Measurements from ENCODE around the gene TCF23.

The TCF23 gene

GRCh38 chr2:27149570-27150405 lies 984 bp downstream of the TCF23 start:
- Mint-ChIP-seq H3K27me3 (ENCODE audit: low read depth) (peaks cover 3% of the 10 kb centered on the region), H3K4me1 (peaks cover 49% of the 10 kb centered on the region), H3K36me3 (ENCODE audit: low read depth) (no peaks in the 10 kb centered on the region), H3K4me3 (no peak overlapping the region), H3K9me3 (no peaks in the 10 kb centered on the region), H3K27ac (peak overlapping the region in 1 of 3 experiments; percentile 97)
- TF ChIP-seq, protein P1, sequence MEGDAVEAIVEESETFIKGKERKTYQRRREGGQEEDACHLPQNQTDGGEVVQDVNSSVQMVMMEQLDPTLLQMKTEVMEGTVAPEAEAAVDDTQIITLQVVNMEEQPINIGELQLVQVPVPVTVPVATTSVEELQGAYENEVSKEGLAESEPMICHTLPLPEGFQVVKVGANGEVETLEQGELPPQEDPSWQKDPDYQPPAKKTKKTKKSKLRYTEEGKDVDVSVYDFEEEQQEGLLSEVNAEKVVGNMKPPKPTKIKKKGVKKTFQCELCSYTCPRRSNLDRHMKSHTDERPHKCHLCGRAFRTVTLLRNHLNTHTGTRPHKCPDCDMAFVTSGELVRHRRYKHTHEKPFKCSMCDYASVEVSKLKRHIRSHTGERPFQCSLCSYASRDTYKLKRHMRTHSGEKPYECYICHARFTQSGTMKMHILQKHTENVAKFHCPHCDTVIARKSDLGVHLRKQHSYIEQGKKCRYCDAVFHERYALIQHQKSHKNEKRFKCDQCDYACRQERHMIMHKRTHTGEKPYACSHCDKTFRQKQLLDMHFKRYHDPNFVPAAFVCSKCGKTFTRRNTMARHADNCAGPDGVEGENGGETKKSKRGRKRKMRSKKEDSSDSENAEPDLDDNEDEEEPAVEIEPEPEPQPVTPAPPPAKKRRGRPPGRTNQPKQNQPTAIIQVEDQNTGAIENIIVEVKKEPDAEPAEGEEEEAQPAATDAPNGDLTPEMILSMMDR (IDR thresholded peaks at IDR 0.05; ENCODE audit: unreplicated experiment in 3 of 3): no peak

GRCh38 chr2:27150639-27151230 lies 1.9 kb downstream of the TCF23 start:
- Mint-ChIP-seq H3K36me3 (ENCODE audit: low read depth) (no peaks in the 10 kb centered on the region), H3K9me3 (no peaks in the 10 kb centered on the region), H3K27me3 (ENCODE audit: low read depth) (peaks cover 4% of the 10 kb centered on the region), H3K4me1 (peaks cover 50% of the 10 kb centered on the region), H3K27ac (peak overlapping the region; percentile 16 to 97 (median 94)), H3K4me3 (peak overlapping the region in 2 of 3 experiments; percentile 28 to 78)
- TF ChIP-seq, protein P1 (IDR thresholded peaks at IDR 0.05; ENCODE audit: unreplicated experiment in 3 of 3): no peak

- H3K4me3 Mint-ChIP-seq: no peak overlapping the region
- no peaks in the 10 kb centered on the region for H3K36me3 Mint-ChIP-seq (ENCODE audit: low read depth)
- TF ChIP-seq, protein P1 (IDR thresholded peaks at IDR 0.05; ENCODE audit: unreplicated experiment in 3 of 3): no peak
- no peaks in the 10 kb centered on the region for H3K9me3 Mint-ChIP-seq
- H3K27ac Mint-ChIP-seq: peak overlapping the region in 2 of 3 experiments; percentile 66 to 99
- peaks cover 40% of the 10 kb centered on the region for H3K4me1 Mint-ChIP-seq
- H3K27me3 Mint-ChIP-seq (ENCODE audit: low read depth): peaks cover 4% of the 10 kb centered on the region
Observed at GRCh38 chr2:27152102-27152795, 3.4 kb downstream of the TCF23 start.

DNA sequence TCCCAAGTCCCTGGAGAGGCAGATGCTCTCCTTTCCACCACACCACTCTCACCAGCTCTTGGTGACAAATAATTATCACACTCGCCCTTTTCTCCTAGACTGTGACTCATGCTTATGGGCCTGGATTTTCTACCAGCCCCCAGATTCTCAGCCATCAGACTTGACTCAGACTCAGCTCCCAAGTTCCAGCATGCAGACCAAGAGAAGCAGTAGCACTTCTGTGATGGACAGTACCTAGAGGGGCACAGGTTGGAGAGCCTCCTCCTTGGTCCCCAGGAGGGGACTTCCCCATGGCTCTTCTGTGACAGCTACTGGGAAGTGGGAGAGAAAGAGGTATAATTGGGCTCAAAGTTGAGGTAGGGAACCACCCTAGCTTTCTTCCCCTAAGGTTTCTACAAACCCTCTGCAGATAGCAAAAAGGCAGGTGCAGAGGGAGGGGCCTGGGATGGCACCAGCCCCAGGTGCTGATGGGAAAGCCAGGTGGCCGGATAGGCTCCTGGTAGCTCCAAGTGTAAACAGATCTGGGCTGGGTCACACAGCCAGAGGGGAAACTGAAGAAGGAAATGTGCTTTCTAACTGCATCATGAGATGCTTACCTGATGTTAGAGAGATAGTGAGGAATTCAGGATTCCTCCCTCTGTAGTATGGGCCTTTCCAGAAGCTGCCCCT lies 4.1 kb downstream of the TCF23 start:
- H3K27ac Mint-ChIP-seq: peak overlapping the region in 2 of 3 experiments; percentile 95 to 99
- peaks cover 4% of the 10 kb centered on the region for H3K27me3 Mint-ChIP-seq (ENCODE audit: low read depth)
- no peaks in the 10 kb centered on the region for H3K9me3 Mint-ChIP-seq

DNA sequence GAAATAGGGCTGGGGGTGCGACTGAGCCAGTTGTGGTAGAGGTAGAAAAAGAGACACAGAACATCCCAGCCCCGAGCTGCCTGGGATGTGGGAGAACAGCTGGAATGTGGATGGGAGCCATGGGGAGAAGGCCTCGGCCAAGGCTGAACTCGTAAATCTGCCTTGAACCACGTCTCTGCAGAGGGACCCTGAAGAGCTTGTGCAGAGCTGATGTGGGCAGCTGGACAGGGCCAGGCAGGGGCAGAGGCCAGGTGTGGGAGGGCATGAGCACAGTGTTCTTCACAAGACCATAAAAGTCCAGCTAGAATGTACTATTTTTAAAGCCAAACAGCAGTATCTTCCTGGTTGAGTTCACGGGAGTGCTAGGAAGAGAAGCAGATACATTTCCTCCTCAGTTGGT lies 5.7 kb downstream of the TCF23 start:
- H3K4me1 Mint-ChIP-seq: peaks cover 24% of the 10 kb centered on the region
- TF ChIP-seq, protein P1 (IDR thresholded peaks at IDR 0.05; ENCODE audit: unreplicated experiment in 3 of 3): no peak
- no peaks in the 10 kb centered on the region for H3K36me3 Mint-ChIP-seq (ENCODE audit: low read depth)
- H3K9me3 Mint-ChIP-seq: no peaks in the 10 kb centered on the region
- peak overlapping the region in 2 of 3 experiments; percentile 43 to 64 for H3K4me3 Mint-ChIP-seq
- peak overlapping the region; percentile 81 to 99 (median 95) for H3K27ac Mint-ChIP-seq
- peaks cover 4% of the 10 kb centered on the region for H3K27me3 Mint-ChIP-seq (ENCODE audit: low read depth)

More for the DNA sequence above, 4.1 kb downstream of the TCF23 start:
- H3K4me1 Mint-ChIP-seq: peaks cover 39% of the 10 kb centered on the region
- TF ChIP-seq, protein P1 (IDR thresholded peaks at IDR 0.05; ENCODE audit: unreplicated experiment in 3 of 3): no peak
- no peak overlapping the region for H3K4me3 Mint-ChIP-seq
- no peaks in the 10 kb centered on the region for H3K36me3 Mint-ChIP-seq (ENCODE audit: low read depth)

All from nephron (organoid).